Esophagus squamous epithelium (tissue), 5 donors: ENCODE results near the gene SIMC1. TPM values are rescaled to one million over a fixed set of nuclear protein-coding genes. Genes with fewer than 3 reads are reported as not detected.
A peak's percentile ranks its signal among the peaks of the same experiment; 100 is the strongest.

ENCODE experiments used
- DNase-seq: peaks from one replicate; lab custom pipeline; 2025; lab: John Stamatoyannopoulos, UW
- H3K27ac ChIP-seq, 4 donors: fragments of 200-600 bp; sonication (generic); one replicate each; pipeline ENCODE4 v1.5.1; 2016 to 2019; ENCODE audit warnings: mild to moderate bottlenecking in 1 of 4
- H3K27me3 ChIP-seq, 4 donors: fragments of 200-600 bp; sonication (generic); 1 replicate in 3 of 4; 2 replicates in 1 of 4; pipeline versions ENCODE4 v1.5.1 to v1.6.0; 2017 to 2021; ENCODE audit warnings: antibody characterized with exemption in 1 of 4
- H3K36me3 ChIP-seq, 3 donors: fragments of 200-600 bp; sonication (generic); one replicate each; pipeline ENCODE4 v1.5.1; 2016 to 2019
- H3K4me1 ChIP-seq, 3 donors: fragments of 200-600 bp; sonication (generic); one replicate each; pipeline ENCODE4 v1.5.1; 2017 to 2019
- H3K4me3 ChIP-seq, 4 donors: fragments of 200-600 bp; sonication (generic); 1 replicate in 3 of 4; 2 replicates in 1 of 4; pipeline ENCODE4 v1.5.1; 2016 to 2019; ENCODE audit warnings: mild to moderate bottlenecking in 2 of 4, moderate library complexity in 1 of 4
- H3K9me3 ChIP-seq, 3 donors: fragments of 200-600 bp; sonication (generic); one replicate each; pipeline ENCODE4 v1.5.1; 2016 to 2019
- CTCF ChIP-seq, 6 experiments: fragments of 450-650 bp in 4 of 6; fragments of 200-600 bp in 2 of 6; sonication (generic) in 2 of 6; IDR thresholded peaks; one replicate each; pipeline ENCODE4 v1.5.1; 2016 to 2019; ENCODE audit warnings: antibody characterized with exemption in 6 of 6, mild to moderate bottlenecking in 4 of 6, moderate library complexity in 4 of 6
- POLR2A ChIP-seq, 4 donors: fragments of 450-650 bp; IDR thresholded peaks; one replicate each; pipeline ENCODE4 v1.6.1; 2017; ENCODE audit warnings: antibody characterized with exemption in 4 of 4, mild to moderate bottlenecking in 4 of 4, moderate library complexity in 3 of 4
- WGBS, 2 donors: methylation state at CpG; one replicate each; pipeline ENCODE4 v1.1.5; 2018; 5-methylcytosine and 5-hydroxymethylcytosine counted together
- intact Hi-C: fragments of 100-400 bp; cut with DNase I; formaldehyde crosslinking; loops from one replicate; pipeline ENCODE4 v1.15.0; 2022
- total RNA-seq, 4 donors: library from RNA; depleted of rRNA; stranded (reverse); fragments of >200 nt; gene quantifications; one replicate each; pipeline ENCODE4 v1.1.0, GENCODE V29; 2016
- donor health status: DM: yes; HTN: yes; CAD: no.

The SIMC1 gene
- total RNA-seq, 4 donors from 2014 or later, result 2.2 to 11.4 (median 5.6) TPM

GRCh38 chr5:176366232-176366894, 128.1 kb downstream of the SIMC1 start:
- Histone ChIP-seq H3K27ac (peak overlapping the region; percentile 76 to 79 (median 78)), H3K4me1 (peaks cover 0 to 34% (median 9%) of the 10 kb centered on the region in 3 donors), H3K9me3 (no peaks in the 10 kb centered on the region), H3K27me3 (no peaks in the 10 kb centered on the region), H3K36me3 (peaks cover 0 to 41% (median 5%) of the 10 kb centered on the region in 3 donors), H3K4me3 (peak overlapping the region; percentile 61 to 73 (median 70))
- WGBS, 2 donors, result 67 to 90% methylated on average over 11 to 17 of the region's 38 CpGs
- no peak for TF ChIP-seq CTCF (IDR thresholded peaks at IDR 0.05)
- TF ChIP-seq POLR2A (IDR thresholded peaks at IDR 0.05), result no peak
- DNase-seq, result no peak
- intact Hi-C loops, result no loop called here

GRCh38 chr5:176368726-176369125, 130.5 kb downstream of the SIMC1 start:
- Histone ChIP-seq H3K4me3 (no peak overlapping the region), H3K4me1 (peaks cover 0 to 35% (median 9%) of the 10 kb centered on the region in 3 donors), H3K9me3 (no peaks in the 10 kb centered on the region), H3K27me3 (no peaks in the 10 kb centered on the region), H3K36me3 (peaks cover 0 to 53% (median 5%) of the 10 kb centered on the region in 3 donors), H3K27ac (no peak overlapping the region)
- WGBS, 2 donors, result 96 to 100% methylated on average over 1 to 10 of the region's 13 CpGs
- intact Hi-C loops, result no loop called here
- no peak for DNase-seq
- no peak for TF ChIP-seq POLR2A (IDR thresholded peaks at IDR 0.05)
- TF ChIP-seq CTCF (IDR thresholded peaks at IDR 0.05), result no peak

GRCh38 chr5:176369934-176370711, 131.9 kb downstream of the SIMC1 start:
- no peak overlapping the region for H3K4me3 ChIP-seq
- DNase-seq, result no peak
- no peak overlapping the region for H3K27ac ChIP-seq
- no peak for TF ChIP-seq POLR2A (IDR thresholded peaks at IDR 0.05)
- no peak for TF ChIP-seq CTCF (IDR thresholded peaks at IDR 0.05)
- intact Hi-C loops, result no loop called here
- H3K27me3 ChIP-seq, result no peaks in the 10 kb centered on the region
- H3K4me1 ChIP-seq, result peaks cover 0 to 28% (median 5%) of the 10 kb centered on the region in 3 donors
- no peaks in the 10 kb centered on the region for H3K9me3 ChIP-seq
- H3K36me3 ChIP-seq, result peaks cover 0 to 53% (median 5%) of the 10 kb centered on the region in 3 donors
- WGBS, 2 donors, result 81 to 84% methylated on average over 8 of the region's 8 CpGs

- H3K27ac ChIP-seq, result no peak overlapping the region
- intact Hi-C loops, result no loop called here
Observed at GRCh38 chr5:176371621-176372539, 133.7 kb downstream of the SIMC1 start.

More at GRCh38 chr5:176371621-176372539, 133.7 kb downstream of the SIMC1 start:
- no peaks in the 10 kb centered on the region for H3K27me3 ChIP-seq
- peaks cover 0 to 53% (median 5%) of the 10 kb centered on the region in 3 donors for H3K36me3 ChIP-seq
- peaks cover 0 to 16% (median 0%) of the 10 kb centered on the region in 3 donors for H3K4me1 ChIP-seq
- H3K4me3 ChIP-seq, result no peak overlapping the region
- no peak for DNase-seq
- TF ChIP-seq POLR2A (IDR thresholded peaks at IDR 0.05), result no peak
- no peak for TF ChIP-seq CTCF (IDR thresholded peaks at IDR 0.05)
- WGBS, 2 donors, result 94 to 97% methylated on average over 6 to 11 of the region's 13 CpGs
- H3K9me3 ChIP-seq, result no peaks in the 10 kb centered on the region
